ENCODE data around the gene CBFB. TPM values are rescaled to one million over a fixed set of nuclear protein-coding genes. Genes with fewer than 3 reads are reported as not detected.

Gene CBFB
- total and polyA plus RNA-seq, 2 of the 13 experiments (the other 11 are each of a cell fraction or from before 2014, with no cell fraction given), result 22.1 to 70.8 TPM

DNA sequence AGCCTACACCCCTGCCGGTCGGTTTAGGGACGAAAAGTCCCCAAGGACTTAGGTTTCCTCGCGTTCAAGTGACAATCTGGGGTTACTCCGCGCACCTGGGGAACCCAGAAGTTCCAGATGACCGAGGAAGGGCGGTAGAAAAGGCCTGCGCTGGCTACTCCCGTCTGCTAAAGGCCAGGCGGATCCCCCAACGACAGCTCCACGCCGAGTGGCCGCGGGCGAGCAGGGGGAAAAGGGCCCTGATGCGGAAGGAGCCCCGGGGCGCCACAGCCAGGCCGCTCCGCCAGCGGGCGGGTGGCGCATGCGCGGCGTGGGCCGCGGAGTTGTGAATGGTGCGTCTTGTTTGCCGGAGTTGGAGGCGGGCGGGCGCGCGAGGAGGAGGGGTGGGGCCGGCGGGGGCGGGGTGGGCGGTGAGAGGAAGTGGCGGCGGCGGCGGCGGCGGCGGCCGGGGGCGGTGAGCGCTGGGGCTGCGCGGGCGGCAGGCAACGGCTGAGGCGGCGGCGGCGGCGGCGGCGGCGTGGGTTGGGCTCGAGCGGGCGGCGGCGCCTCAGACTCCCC lies at the start of gene CBFB (continued):
- peak; percentile 92 for TF ChIP-seq SATB2 (CRISPR knock-in tag; IDR thresholded peaks at IDR 0.05)
- TF ChIP-seq NR2F1 (CRISPR knock-in tag; IDR thresholded peaks at IDR 0.05), result peak in 1 of 2 experiments; percentile 20; a peak in 1 of 4 replicates
- peak; percentile 52 for TF ChIP-seq TAF15 (IDR thresholded peaks at IDR 0.05; ENCODE audit: low read depth, low read length, poor library complexity, severe bottlenecking)
- TF ChIP-seq ATF7 (IDR thresholded peaks at IDR 0.05), result no peak
- TF ChIP-seq ATF7 (CRISPR knock-in tag; IDR thresholded peaks at IDR 0.05), result no peak
- TF ChIP-seq CREM (IDR thresholded peaks at IDR 0.05), result no peak
- no peak for TF ChIP-seq CREM (CRISPR knock-in tag; IDR thresholded peaks at IDR 0.05)
- TF ChIP-seq, protein P1, sequence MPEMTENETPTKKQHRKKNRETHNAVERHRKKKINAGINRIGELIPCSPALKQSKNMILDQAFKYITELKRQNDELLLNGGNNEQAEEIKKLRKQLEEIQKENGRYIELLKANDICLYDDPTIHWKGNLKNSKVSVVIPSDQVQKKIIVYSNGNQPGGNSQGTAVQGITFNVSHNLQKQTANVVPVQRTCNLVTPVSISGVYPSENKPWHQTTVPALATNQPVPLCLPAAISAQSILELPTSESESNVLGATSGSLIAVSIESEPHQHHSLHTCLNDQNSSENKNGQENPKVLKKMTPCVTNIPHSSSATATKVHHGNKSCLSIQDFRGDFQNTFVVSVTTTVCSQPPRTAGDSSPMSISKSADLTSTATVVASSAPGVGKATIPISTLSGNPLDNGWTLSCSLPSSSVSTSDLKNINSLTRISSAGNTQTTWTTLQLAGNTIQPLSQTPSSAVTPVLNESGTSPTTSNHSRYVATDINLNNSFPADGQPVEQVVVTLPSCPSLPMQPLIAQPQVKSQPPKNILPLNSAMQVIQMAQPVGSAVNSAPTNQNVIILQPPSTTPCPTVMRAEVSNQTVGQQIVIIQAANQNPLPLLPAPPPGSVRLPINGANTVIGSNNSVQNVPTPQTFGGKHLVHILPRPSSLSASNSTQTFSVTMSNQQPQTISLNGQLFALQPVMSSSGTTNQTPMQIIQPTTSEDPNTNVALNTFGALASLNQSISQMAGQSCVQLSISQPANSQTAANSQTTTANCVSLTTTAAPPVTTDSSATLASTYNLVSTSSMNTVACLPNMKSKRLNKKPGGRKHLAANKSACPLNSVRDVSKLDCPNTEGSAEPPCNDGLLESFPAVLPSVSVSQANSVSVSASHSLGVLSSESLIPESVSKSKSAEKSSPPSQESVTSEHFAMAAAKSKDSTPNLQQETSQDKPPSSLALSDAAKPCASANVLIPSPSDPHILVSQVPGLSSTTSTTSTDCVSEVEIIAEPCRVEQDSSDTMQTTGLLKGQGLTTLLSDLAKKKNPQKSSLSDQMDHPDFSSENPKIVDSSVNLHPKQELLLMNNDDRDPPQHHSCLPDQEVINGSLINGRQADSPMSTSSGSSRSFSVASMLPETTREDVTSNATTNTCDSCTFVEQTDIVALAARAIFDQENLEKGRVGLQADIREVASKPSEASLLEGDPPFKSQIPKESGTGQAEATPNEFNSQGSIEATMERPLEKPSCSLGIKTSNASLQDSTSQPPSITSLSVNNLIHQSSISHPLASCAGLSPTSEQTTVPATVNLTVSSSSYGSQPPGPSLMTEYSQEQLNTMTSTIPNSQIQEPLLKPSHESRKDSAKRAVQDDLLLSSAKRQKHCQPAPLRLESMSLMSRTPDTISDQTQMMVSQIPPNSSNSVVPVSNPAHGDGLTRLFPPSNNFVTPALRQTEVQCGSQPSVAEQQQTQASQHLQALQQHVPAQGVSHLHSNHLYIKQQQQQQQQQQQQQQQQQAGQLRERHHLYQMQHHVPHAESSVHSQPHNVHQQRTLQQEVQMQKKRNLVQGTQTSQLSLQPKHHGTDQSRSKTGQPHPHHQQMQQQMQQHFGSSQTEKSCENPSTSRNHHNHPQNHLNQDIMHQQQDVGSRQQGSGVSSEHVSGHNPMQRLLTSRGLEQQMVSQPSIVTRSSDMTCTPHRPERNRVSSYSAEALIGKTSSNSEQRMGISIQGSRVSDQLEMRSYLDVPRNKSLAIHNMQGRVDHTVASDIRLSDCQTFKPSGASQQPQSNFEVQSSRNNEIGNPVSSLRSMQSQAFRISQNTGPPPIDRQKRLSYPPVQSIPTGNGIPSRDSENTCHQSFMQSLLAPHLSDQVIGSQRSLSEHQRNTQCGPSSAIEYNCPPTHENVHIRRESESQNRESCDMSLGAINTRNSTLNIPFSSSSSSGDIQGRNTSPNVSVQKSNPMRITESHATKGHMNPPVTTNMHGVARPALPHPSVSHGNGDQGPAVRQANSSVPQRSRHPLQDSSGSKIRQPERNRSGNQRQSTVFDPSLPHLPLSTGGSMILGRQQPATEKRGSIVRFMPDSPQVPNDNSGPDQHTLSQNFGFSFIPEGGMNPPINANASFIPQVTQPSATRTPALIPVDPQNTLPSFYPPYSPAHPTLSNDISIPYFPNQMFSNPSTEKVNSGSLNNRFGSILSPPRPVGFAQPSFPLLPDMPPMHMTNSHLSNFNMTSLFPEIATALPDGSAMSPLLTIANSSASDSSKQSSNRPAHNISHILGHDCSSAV (CRISPR knock-in tag; IDR thresholded peaks at IDR 0.05; ENCODE audit: borderline replicate concordance), result no peak
- 0 out of 2 replicates have a peak, but pooled peaks have one; percentile 76 for TF ChIP-seq PCBP1 (IDR thresholded peaks at IDR 0.05; ENCODE audit: borderline replicate concordance, low read depth, low read length)
- TF ChIP-seq ZSCAN12 (CRISPR knock-in tag; IDR thresholded peaks at IDR 0.05), result no peak; the same call in 1 of the 2 replicates
- TF ChIP-seq, protein P2, sequence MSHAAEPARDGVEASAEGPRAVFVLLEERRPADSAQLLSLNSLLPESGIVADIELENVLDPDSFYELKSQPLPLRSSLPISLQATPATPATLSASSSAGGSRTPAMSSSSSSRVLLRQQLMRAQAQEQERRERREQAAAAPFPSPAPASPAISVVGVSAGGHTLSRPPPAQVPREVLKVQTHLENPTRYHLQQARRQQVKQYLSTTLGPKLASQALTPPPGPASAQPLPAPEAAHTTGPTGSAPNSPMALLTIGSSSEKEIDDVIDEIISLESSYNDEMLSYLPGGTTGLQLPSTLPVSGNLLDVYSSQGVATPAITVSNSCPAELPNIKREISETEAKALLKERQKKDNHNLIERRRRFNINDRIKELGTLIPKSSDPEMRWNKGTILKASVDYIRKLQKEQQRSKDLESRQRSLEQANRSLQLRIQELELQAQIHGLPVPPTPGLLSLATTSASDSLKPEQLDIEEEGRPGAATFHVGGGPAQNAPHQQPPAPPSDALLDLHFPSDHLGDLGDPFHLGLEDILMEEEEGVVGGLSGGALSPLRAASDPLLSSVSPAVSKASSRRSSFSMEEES (CRISPR knock-in tag; IDR thresholded peaks at IDR 0.05), result peak; percentile 49; the same call in 1 of the 2 replicates
- peak; percentile 96; the same call in 1 of the 2 replicates for TF ChIP-seq AHR (CRISPR knock-in tag; IDR thresholded peaks at IDR 0.05)
- peak; percentile 78 for TF ChIP-seq ZBTB7B (CRISPR knock-in tag; IDR thresholded peaks at IDR 0.05)
- peak; percentile 73 for TF ChIP-seq ZNF205 (CRISPR knock-in tag; IDR thresholded peaks at IDR 0.05)
- TF ChIP-seq ZNF644 (CRISPR knock-in tag; IDR thresholded peaks at IDR 0.05; ENCODE audit: low read depth), result no peak
- TF ChIP-seq, protein P3, sequence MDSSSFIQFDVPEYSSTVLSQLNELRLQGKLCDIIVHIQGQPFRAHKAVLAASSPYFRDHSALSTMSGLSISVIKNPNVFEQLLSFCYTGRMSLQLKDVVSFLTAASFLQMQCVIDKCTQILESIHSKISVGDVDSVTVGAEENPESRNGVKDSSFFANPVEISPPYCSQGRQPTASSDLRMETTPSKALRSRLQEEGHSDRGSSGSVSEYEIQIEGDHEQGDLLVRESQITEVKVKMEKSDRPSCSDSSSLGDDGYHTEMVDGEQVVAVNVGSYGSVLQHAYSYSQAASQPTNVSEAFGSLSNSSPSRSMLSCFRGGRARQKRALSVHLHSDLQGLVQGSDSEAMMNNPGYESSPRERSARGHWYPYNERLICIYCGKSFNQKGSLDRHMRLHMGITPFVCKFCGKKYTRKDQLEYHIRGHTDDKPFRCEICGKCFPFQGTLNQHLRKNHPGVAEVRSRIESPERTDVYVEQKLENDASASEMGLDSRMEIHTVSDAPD (CRISPR knock-in tag; IDR thresholded peaks at IDR 0.05), result 0 out of 2 replicates have a peak, but pooled peaks have one; percentile 16
- TF ChIP-seq POLR2AphosphoS2 (IDR thresholded peaks at IDR 0.05; ENCODE audit: low read depth, low read length), result no peak
